Breast epithelium (tissue), 4 donors: ENCODE results near the gene HRH2. TPM values are rescaled to one million over a fixed set of nuclear protein-coding genes. Genes with fewer than 3 reads are reported as not detected.
"Not testable (repeated sequence)": the region's sequence is repeated elsewhere in the genome, so short reads cannot be mapped to it uniquely, and the experiment has no call there.

Source experiments
- DNase-seq, 2 donors: peaks; one replicate each; pipeline ENCODE4 v3.0.0-alpha.2; 2019; ENCODE audit warnings: low spot score in 2 of 2
- H3K27ac ChIP-seq, 2 donors: fragments of 200-600 bp; sonication (generic) in 1 of 2; one replicate each; pipeline ENCODE4 v1.5.1; 2016 to 2019; ENCODE audit warnings: mild to moderate bottlenecking in 1 of 2
- H3K27me3 ChIP-seq, 2 donors: fragments of 200-600 bp; sonication (generic) in 1 of 2; one replicate each; pipeline versions ENCODE4 v1.5.1 to v1.6.0; 2017 to 2019; ENCODE audit warnings: control low read depth in 1 of 2, mild to moderate bottlenecking in 1 of 2
- H3K36me3 ChIP-seq: fragments of 200-600 bp; one replicate; pipeline ENCODE4 v1.5.1; 2019
- H3K4me1 ChIP-seq, 2 donors: fragments of 200-600 bp; sonication (generic); one replicate each; pipeline ENCODE4 v1.5.1; 2016 to 2019; ENCODE audit warnings: control low read depth in 1 of 2
- H3K4me3 ChIP-seq, 3 donors: fragments of 200-600 bp; sonication (generic); 1 replicate in 2 of 3; 2 replicates in 1 of 3; pipeline ENCODE4 v1.5.1; 2016 to 2019; ENCODE audit warnings: mild to moderate bottlenecking in 3 of 3, moderate library complexity in 2 of 3
- H3K9me3 ChIP-seq, 2 donors: fragments of 200-600 bp; sonication (generic) in 1 of 2; one replicate each; pipeline ENCODE4 v1.5.1; 2016 to 2019; ENCODE audit warnings: control low read depth in 1 of 2
- POLR2A ChIP-seq: fragments of 450-650 bp; IDR thresholded peaks from one replicate; pipeline ENCODE4 v1.6.1; 2016; ENCODE audit warnings: antibody characterized with exemption, mild to moderate bottlenecking, moderate library complexity
- POLR2AphosphoS5 ChIP-seq, 3 donors: sonication (generic); formaldehyde crosslinking; IDR thresholded peaks; one replicate each; pipeline ENCODE4 v1.6.1; 2017; ENCODE audit warnings: antibody characterized with exemption in 3 of 3
- intact Hi-C: fragments of 100-400 bp; cut with DNase I; formaldehyde crosslinking; loops from one replicate; pipeline ENCODE4 v1.15.1; 2023; ENCODE audit warnings: low total_unique reads
- total RNA-seq, 3 donors: library from RNA; depleted of rRNA; stranded (reverse); fragments of >200 nt; gene quantifications; one replicate each; pipeline ENCODE4 v1.1.0, GENCODE V29; 2016
- TF ChIP-seq, protein P1 (sequence below), 3 donors: fragments of 450-650 bp; IDR thresholded peaks; one replicate each; pipeline ENCODE4 v1.5.1; 2016 to 2017; ENCODE audit warnings: antibody characterized with exemption in 3 of 3, mild to moderate bottlenecking in 3 of 3, moderate library complexity in 3 of 3

Gene HRH2
- total RNA-seq, 3 donors from 2014 or later = 0.73 to 5.0 (median 2.0) TPM

DNA sequence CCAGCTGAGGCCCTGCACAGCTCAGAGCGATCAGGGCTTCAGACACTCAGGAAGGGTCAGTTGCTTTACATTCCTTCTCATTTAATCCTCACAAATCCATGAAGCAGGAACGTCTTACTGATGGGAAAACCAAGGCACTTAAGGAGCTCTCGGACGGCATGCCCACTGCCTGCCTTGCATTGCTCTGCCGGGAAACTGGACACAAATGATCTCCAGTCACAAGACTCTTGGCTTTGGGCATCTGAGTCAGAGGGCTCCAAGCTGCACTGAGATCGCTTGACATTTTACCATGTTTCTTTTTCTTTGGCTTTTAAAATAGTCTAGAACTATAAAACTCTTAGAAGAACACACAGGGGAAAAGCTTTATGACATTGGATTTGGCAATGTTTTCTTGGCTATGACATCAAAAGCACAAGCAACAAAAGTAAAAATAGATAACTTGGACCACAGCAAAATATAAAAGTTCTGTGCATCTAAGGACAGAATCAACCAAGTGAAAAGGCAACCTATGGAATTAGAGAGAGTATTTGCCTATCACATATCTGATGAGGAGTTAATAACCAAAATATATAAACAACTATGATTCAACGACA lies 43.6 kb upstream of the HRH2 start:
- Histone ChIP-seq H3K4me1 (no peaks in the 10 kb centered on the region), H3K27ac (peak overlapping the region in 1 of 2 donors; percentile 58), H3K27me3 (peaks cover 0 to 8% of the 10 kb centered on the region in 2 donors), H3K36me3 (no peaks in the 10 kb centered on the region), H3K4me3 (no peak overlapping the region), H3K9me3 (no peaks in the 10 kb centered on the region)
- intact Hi-C loops = no loop called here
- peak in 1 of 3 donors; percentile 42 for TF ChIP-seq POLR2AphosphoS5 (IDR thresholded peaks at IDR 0.05)
- TF ChIP-seq, protein P1, sequence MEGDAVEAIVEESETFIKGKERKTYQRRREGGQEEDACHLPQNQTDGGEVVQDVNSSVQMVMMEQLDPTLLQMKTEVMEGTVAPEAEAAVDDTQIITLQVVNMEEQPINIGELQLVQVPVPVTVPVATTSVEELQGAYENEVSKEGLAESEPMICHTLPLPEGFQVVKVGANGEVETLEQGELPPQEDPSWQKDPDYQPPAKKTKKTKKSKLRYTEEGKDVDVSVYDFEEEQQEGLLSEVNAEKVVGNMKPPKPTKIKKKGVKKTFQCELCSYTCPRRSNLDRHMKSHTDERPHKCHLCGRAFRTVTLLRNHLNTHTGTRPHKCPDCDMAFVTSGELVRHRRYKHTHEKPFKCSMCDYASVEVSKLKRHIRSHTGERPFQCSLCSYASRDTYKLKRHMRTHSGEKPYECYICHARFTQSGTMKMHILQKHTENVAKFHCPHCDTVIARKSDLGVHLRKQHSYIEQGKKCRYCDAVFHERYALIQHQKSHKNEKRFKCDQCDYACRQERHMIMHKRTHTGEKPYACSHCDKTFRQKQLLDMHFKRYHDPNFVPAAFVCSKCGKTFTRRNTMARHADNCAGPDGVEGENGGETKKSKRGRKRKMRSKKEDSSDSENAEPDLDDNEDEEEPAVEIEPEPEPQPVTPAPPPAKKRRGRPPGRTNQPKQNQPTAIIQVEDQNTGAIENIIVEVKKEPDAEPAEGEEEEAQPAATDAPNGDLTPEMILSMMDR (IDR thresholded peaks at IDR 0.05) = no peak
- DNase-seq = no peak

DNA sequence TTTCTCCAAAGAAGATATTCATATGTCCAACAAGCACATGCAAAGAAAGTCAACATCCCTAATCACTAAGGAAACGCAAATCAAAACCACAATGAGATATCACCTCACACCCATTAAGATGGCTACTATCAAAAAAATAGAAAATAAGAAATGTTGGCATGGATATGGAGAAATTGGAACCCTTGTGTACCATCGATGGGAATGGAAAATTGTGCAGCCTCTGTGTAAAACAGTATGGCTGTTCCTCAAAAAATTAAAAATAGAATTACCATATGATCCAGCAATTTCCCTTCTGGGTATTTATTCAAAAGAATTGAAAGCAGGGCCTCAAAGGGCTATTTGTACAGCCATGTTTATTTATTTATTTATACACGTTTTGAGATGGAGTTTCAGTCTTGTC lies 43.0 kb upstream of the HRH2 start:
- H3K4me1 ChIP-seq = no peaks in the 10 kb centered on the region
- no peaks in the 10 kb centered on the region for H3K9me3 ChIP-seq
- intact Hi-C loops = no loop called here
- no peaks in the 10 kb centered on the region for H3K36me3 ChIP-seq
- TF ChIP-seq POLR2A = no peak
- no peak for TF ChIP-seq POLR2AphosphoS5 (IDR thresholded peaks at IDR 0.05)
- DNase-seq = no peak
- no peak overlapping the region for H3K27ac ChIP-seq
- no peak overlapping the region for H3K4me3 ChIP-seq
- H3K27me3 ChIP-seq = peaks cover 0 to 8% of the 10 kb centered on the region in 2 donors

DNA sequence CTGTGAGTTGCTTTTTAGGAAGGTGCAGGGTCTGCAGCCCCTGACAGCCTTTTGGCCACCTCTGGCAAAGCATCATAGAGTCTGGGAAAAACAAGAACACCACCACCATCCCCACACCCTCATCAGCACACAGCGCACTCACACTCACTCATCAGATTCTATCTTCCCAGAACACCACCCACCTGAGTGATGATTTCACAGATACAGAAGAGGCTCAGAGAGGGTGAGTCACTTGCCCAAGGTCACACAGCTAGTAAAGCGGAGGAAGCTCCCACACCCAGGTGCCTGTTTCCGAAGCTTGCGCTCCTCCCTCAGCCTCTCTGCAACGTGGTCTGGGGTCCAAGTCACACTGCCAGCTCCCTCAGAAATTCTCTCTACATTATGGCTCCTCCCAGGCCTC lies 41.8 kb upstream of the HRH2 start:
- H3K27ac ChIP-seq = no peak overlapping the region
- no peak for TF ChIP-seq POLR2AphosphoS5 (IDR thresholded peaks at IDR 0.05)
- TF ChIP-seq, protein P1 (IDR thresholded peaks at IDR 0.05) = no peak
- no peak for TF ChIP-seq POLR2A
- no peak overlapping the region for H3K4me3 ChIP-seq
- intact Hi-C loops = no loop called here
- H3K36me3 ChIP-seq = no peaks in the 10 kb centered on the region
- H3K9me3 ChIP-seq = no peaks in the 10 kb centered on the region
- no peaks in the 10 kb centered on the region for H3K4me1 ChIP-seq
- no peaks in the 10 kb centered on the region for H3K27me3 ChIP-seq
- DNase-seq = no peak

DNA sequence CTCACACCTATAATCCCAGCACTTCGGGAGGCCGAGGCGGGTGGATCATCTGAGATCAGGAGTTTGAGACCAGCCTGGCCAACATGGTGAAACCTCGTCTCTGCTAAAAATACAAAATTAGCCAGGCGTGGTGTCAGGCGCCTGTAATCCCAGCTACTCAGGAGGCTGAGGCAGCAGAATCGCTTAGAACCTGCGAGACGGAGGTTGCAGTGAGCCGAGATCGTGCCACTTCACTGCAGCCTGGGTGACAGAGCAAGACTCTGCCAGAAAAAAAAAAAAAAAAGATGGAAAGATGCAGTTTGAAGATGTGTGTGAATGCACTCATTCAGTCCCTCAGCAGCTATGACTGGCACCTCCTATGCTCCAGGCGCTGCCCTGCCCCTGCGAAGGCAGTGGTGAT lies 41.3 kb upstream of the HRH2 start:
- H3K4me1 ChIP-seq, DNase-seq, H3K27ac ChIP-seq, intact Hi-C loops, H3K36me3 ChIP-seq, H3K9me3 ChIP-seq, H3K4me3 ChIP-seq, H3K27me3 ChIP-seq: not testable (repeated sequence)

DNA sequence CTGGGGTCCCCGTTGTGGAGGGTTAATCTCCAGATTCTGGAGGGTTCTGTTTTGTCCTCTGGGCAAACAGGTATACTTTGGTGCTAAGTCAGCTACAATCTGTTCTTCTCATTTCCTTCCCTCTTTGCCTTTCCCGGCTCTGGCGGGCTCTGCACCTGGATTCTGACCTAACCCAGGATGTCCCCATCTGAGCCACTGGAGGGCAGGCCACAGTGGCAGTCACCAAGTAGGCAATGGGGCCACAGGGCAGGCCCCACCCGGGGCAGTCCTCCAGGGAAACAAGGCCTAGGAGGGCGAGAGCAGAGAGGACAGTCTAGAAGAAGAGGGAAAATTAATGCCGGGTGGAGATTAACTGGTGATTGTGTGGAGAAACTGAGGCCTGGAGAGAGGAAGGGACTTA lies 40.4 kb upstream of the HRH2 start:
- no peak for DNase-seq
- H3K9me3 ChIP-seq = no peaks in the 10 kb centered on the region
- H3K36me3 ChIP-seq = no peaks in the 10 kb centered on the region
- no peak overlapping the region for H3K4me3 ChIP-seq
- intact Hi-C loops = no loop called here
- no peaks in the 10 kb centered on the region for H3K27me3 ChIP-seq
- no peaks in the 10 kb centered on the region for H3K4me1 ChIP-seq
- no peak overlapping the region for H3K27ac ChIP-seq
- TF ChIP-seq POLR2A (no peak), POLR2AphosphoS5 (IDR thresholded peaks at IDR 0.05) (no peak)
- TF ChIP-seq, protein P1 (IDR thresholded peaks at IDR 0.05) = no peak

DNA sequence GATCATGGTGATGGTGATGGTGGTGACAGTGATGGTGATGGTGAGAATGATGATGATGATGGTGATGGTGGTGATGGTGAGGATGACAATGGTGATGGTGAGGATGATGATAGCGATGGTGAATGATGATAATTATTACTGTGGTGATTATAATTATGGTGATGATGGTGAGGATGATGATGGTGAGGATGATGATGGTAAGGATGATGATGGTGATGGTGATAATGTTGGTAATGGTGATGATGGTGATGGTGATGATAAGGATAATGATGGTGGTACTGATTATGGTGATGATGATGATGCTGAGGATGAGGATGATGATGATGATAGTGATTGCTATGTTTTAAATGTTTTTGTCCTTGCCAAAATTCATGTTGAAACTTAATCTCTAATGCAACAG lies 37.3 kb upstream of the HRH2 start:
- no peaks in the 10 kb centered on the region for H3K27me3 ChIP-seq
- H3K9me3 ChIP-seq = no peaks in the 10 kb centered on the region
- no peak overlapping the region for H3K4me3 ChIP-seq
- no peaks in the 10 kb centered on the region for H3K4me1 ChIP-seq
- intact Hi-C loops = no loop called here
- no peak for DNase-seq
- TF ChIP-seq, protein P1 (IDR thresholded peaks at IDR 0.05) = no peak
- no peak for TF ChIP-seq POLR2A
- TF ChIP-seq POLR2AphosphoS5 (IDR thresholded peaks at IDR 0.05) = no peak
- H3K36me3 ChIP-seq = no peaks in the 10 kb centered on the region
- no peak overlapping the region for H3K27ac ChIP-seq
